GM18951 (cell line): ENCODE measurements around the gene RAB30.
"Not testable (repeated sequence)": the region's sequence is repeated elsewhere in the genome, so short reads cannot be mapped to it uniquely, and the experiment has no call there.

ENCODE experiments used
- POLR2A ChIP-seq: IDR thresholded peaks from 4 replicates; pipeline ENCODE4 v1.6.1; 2011; ENCODE audit warnings: mild to moderate bottlenecking; ENCODE audit not compliant: insufficient read length, insufficient read depth; ENCODE audit errors: extremely low read depth
- in situ Hi-C: fragments of 300-500 bp; cut with MboI; formaldehyde crosslinking; loops from one replicate; pipeline ENCODE4 v1.12.0; 2022; ENCODE audit warnings: low sequenced_read_pairs, mixed read lengths, inconsistent platforms; ENCODE audit not compliant: unreplicated experiment

Gene RAB30

GRCh38 chr11:82969811-82970210 lies 101.9 kb downstream of the RAB30 start:
- TF ChIP-seq POLR2A, result no peak
- in situ Hi-C loops, result no loop called here

DNA sequence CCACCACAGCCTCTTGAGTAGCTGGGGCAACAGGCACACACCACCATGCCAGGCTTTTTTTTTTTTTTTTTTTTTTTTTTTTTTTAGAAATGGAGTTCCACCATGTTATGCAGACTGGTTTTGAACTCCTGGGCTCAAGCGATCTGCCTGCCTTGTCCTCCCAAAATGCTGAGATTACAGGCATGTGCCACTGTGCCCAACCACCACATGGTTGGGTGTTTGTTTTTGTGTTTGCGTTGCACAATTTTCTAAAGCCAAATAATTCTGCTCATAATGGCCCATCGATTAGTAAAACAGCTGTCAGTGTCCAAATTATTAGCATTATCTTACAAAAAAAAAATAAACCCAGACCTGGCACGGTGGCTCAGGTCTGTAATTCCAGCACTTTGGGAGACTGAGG lies 104.3 kb downstream of the RAB30 start:
- no peak for TF ChIP-seq POLR2A
- in situ Hi-C loops, result no loop called here

DNA sequence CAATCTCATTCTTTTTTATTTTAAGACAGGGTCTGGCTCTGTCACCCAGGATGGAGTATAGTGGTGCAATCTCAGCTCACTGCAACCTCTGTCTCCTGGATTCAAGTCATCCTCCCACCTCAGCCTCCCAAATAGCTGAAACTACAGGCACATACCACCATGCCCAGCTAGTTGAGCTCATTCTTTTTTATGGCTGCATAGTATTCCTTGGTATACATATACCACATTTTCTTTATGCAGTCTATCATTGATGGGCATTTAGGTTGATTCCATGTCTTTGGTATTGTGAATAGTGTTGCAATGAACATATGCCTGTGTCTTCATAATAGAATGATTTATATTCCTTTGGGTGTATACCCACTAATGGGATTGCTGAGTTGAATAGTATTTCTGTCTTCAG lies 109.7 kb downstream of the RAB30 start:
- in situ Hi-C loops, result not testable (repeated sequence)

GRCh38 chr11:82960779-82961143 lies 110.9 kb downstream of the RAB30 start:
- no peak for TF ChIP-seq POLR2A
- in situ Hi-C loops, result no loop called here

- TF ChIP-seq POLR2A, result no peak
- in situ Hi-C loops, result no loop called here
Observed at GRCh38 chr11:82959987-82960778, 111.5 kb downstream of the RAB30 start.

DNA sequence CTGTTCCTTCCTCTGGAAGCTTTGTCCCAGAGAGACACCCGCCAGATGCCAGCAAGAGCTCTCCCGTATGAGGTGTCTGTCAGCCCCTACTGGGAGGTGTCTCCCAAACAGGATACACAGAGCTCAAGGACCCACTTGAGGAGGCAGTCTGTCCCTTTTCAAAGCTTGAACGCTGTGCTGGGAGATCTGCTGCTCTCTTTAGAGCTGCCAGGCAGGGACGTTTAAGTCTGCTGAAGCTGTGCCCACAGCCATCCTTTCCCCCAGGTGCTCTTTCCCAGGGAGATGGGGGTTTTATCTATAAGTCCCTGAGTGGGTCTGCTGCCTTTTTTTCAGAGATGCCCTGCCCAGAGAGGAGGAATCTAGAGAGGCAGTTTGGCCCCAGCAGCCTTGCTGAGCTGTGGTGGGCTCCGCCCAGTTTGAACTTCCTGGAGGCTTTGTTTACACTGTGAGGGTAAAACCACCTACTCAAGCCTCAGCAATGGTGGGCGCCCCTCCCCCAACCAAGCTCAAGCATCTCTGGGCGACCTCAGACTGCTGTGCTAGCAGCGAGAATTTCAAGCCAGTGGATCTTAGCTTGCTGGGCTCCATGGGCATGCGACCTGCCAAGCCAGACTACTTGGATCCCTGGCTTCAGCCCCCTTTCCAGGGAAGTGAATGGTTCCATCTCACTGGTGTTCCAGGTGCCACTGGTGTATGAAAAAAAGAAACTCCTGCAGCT lies 115.8 kb downstream of the RAB30 start:
- in situ Hi-C loops, result not testable (repeated sequence)

DNA sequence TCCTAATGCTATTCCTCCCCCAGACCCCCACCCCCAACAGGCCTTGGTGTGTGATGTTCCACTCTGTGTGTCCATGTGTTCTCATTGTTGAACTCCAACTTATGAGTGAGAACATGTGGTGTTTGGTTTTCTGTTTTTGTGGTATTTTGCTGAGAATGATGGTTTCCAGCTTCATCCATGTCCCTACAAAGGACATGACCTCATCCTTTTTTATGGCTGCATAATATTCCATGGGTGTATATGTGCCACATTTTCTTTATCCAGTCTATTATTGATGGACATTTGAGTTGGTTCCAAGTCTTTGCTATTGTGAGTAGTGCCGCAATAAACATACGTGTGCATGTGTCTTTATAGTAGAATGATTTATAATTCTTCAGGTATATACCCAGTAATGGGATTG lies 121.2 kb downstream of the RAB30 start:
- in situ Hi-C loops, result not testable (repeated sequence)

GRCh38 chr11:82949352-82949751 lies 122.3 kb downstream of the RAB30 start:
- no peak for TF ChIP-seq POLR2A
- in situ Hi-C loops, result no loop called here

GRCh38 chr11:82945682-82946081 lies 126.0 kb downstream of the RAB30 start:
- in situ Hi-C loops, result no loop called here
- TF ChIP-seq POLR2A, result no peak

GRCh38 chr11:82945041-82945440 lies 126.7 kb downstream of the RAB30 start:
- in situ Hi-C loops, result not testable (repeated sequence)

DNA sequence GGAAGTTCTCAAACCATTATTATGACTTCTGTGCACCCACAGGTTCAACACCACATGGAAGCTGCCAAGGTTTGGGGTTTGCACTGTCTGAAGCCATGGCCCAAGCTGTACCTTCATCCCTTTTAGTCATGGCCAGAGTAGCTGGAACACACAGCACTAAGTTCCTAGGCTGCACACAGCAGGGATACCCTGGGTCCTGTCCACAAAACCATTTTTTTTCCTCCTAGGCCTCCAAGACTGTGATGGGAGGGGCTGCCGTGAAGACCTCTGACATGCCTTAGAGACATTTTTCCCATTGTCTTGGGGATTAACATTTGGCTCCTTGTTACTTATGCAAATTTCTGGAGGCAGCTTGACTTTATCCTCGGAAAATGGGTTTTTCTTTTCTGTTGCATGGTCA lies 127.5 kb downstream of the RAB30 start:
- in situ Hi-C loops, result no loop called here
- TF ChIP-seq POLR2A, result no peak

- in situ Hi-C loops, result not testable (repeated sequence)
Observed at GRCh38 chr11:82943430-82943829, 128.3 kb downstream of the RAB30 start.

- in situ Hi-C loops, result no loop called here
- TF ChIP-seq POLR2A, result no peak
Observed at GRCh38 chr11:82942376-82942775, 129.3 kb downstream of the RAB30 start.

DNA sequence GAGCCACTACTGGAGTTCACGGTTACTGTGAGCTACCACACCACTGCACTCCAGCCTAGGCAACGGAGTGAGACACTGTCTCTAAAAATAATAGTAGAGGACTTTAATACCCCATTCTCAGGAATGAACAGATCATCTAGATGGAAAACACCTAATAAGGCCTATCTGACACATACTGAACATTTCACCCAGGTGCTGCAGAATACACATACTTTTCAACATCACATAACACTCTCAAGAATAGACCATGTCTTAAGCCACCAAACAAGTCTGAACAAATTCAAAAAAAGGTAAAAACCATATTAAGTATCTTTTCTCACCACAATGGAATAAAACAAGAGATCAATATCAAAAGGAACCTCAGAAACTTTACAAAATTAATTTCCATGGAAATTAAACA lies 132.2 kb downstream of the RAB30 start:
- in situ Hi-C loops, result no loop called here

DNA sequence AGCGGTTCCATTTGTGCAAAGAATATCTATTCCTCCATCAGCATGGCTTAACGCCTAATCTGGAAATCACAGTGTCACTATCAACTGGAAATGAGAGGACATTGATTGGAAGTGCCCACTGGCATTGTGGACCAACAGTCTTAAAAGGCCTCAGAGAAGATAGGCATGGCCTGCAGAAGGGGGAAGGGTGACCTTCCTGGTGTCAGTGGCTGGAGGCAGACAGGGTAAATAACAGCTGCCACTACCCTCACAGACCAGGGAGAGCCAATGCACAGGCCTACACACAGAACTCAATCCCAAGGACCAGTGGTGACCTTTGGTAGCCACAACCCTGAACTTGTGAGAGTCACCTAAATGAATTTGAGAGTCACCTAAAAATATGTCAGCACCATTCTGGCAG lies 134.1 kb downstream of the RAB30 start:
- no peak for TF ChIP-seq POLR2A
- in situ Hi-C loops, result no loop called here

More for the DNA sequence above, 132.2 kb downstream of the RAB30 start:
- no peak for TF ChIP-seq POLR2A
